ENCODE measurements around the gene TAGLN2.

TAGLN2 gene

GRCh38 chr1:159897962-159898361 lies 27.3 kb downstream of the TAGLN2 start:
- H3K9ac ChIP-seq (ENCODE audit: insufficient read length), result no peak overlapping the region
- H3K4me3 ChIP-seq, result no peak overlapping the region
- TF ChIP-seq FOXP2 (optimal IDR thresholded peaks at IDR 0.05; ENCODE audit: control extremely low read depth, extremely low read length, insufficient read depth), result no peak
- TF ChIP-seq EZH2 (IDR thresholded peaks at IDR 0.05), result no peak
- no peaks in the 10 kb centered on the region for H3K36me3 ChIP-seq (ENCODE audit: insufficient read depth, low read length)
- no peaks in the 10 kb centered on the region for H3K9me3 ChIP-seq (ENCODE audit: low read depth, low read length)
- no peak for DNase-seq (ENCODE audit: low read depth, low spot score)
- no peak overlapping the region for H3K27ac ChIP-seq

GRCh38 chr1:159896546-159896930 lies 28.8 kb downstream of the TAGLN2 start:
- Histone ChIP-seq H3K9ac (ENCODE audit: insufficient read length) (no peak overlapping the region), H3K4me3 (no peak overlapping the region), H3K36me3 (ENCODE audit: insufficient read depth, low read length) (no peaks in the 10 kb centered on the region), H3K9me3 (ENCODE audit: low read depth, low read length) (no peaks in the 10 kb centered on the region), H3K27ac (no peak overlapping the region)
- TF ChIP-seq EZH2 (IDR thresholded peaks at IDR 0.05) (no peak), POLR2AphosphoS5 (IDR thresholded peaks at IDR 0.05; ENCODE audit: borderline replicate concordance, low read depth, low read length) (no peak), FOXP2 (optimal IDR thresholded peaks at IDR 0.05; ENCODE audit: control extremely low read depth, extremely low read length, insufficient read depth) (no peak)
- no peak for DNase-seq (ENCODE audit: low read depth, low spot score)

- Histone ChIP-seq H3K36me3 (ENCODE audit: insufficient read depth, low read length) (no peaks in the 10 kb centered on the region), H3K9me3 (ENCODE audit: low read depth, low read length) (no peaks in the 10 kb centered on the region), H3K9ac (ENCODE audit: insufficient read length) (no peak overlapping the region), H3K4me3 (0 out of 2 replicates have a peak overlapping the region, but pooled peaks have one; percentile 15), H3K27ac (no peak overlapping the region)
- TF ChIP-seq EZH2 (IDR thresholded peaks at IDR 0.05) (no peak), POLR2AphosphoS5 (IDR thresholded peaks at IDR 0.05; ENCODE audit: borderline replicate concordance, low read depth, low read length) (no peak), FOXP2 (optimal IDR thresholded peaks at IDR 0.05; ENCODE audit: control extremely low read depth, extremely low read length, insufficient read depth) (no peak)
- no peak for DNase-seq (ENCODE audit: low read depth, low spot score)
These were observed 29.3 kb downstream of the TAGLN2 start for GRCh38 chr1:159895836-159896545.

- H3K27ac ChIP-seq, result no peak overlapping the region
- no peaks in the 10 kb centered on the region for H3K36me3 ChIP-seq (ENCODE audit: insufficient read depth, low read length)
- H3K4me3 ChIP-seq, result 0 out of 2 replicates have a peak overlapping the region, but pooled peaks have one; percentile 15
- no peaks in the 10 kb centered on the region for H3K9me3 ChIP-seq (ENCODE audit: low read depth, low read length)
- TF ChIP-seq EZH2 (IDR thresholded peaks at IDR 0.05) (no peak), FOXP2 (optimal IDR thresholded peaks at IDR 0.05; ENCODE audit: control extremely low read depth, extremely low read length, insufficient read depth) (no peak), POLR2AphosphoS5 (IDR thresholded peaks at IDR 0.05; ENCODE audit: borderline replicate concordance, low read depth, low read length) (no peak)
- no peak overlapping the region for H3K9ac ChIP-seq (ENCODE audit: insufficient read length)
- DNase-seq (ENCODE audit: low read depth, low spot score), result no peak
These were observed 30.0 kb downstream of the TAGLN2 start for GRCh38 chr1:159895286-159895685.

GRCh38 chr1:159892944-159893343 lies 32.4 kb downstream of the TAGLN2 start:
- no peak overlapping the region for H3K4me3 ChIP-seq
- no peak for DNase-seq (ENCODE audit: low read depth, low spot score)
- no peak overlapping the region for H3K9ac ChIP-seq (ENCODE audit: insufficient read length)
- H3K9me3 ChIP-seq (ENCODE audit: low read depth, low read length), result no peaks in the 10 kb centered on the region
- no peaks in the 10 kb centered on the region for H3K36me3 ChIP-seq (ENCODE audit: insufficient read depth, low read length)
- TF ChIP-seq FOXP2 (optimal IDR thresholded peaks at IDR 0.05; ENCODE audit: control extremely low read depth, extremely low read length, insufficient read depth) (no peak), POLR2AphosphoS5 (IDR thresholded peaks at IDR 0.05; ENCODE audit: borderline replicate concordance, low read depth, low read length) (no peak), EZH2 (IDR thresholded peaks at IDR 0.05) (no peak)
- no peak overlapping the region for H3K27ac ChIP-seq

GRCh38 chr1:159891275-159892157 lies 33.8 kb downstream of the TAGLN2 start:
- H3K9me3 ChIP-seq (ENCODE audit: low read depth, low read length), result no peaks in the 10 kb centered on the region
- H3K9ac ChIP-seq (ENCODE audit: insufficient read length), result no peak overlapping the region
- TF ChIP-seq POLR2AphosphoS5 (IDR thresholded peaks at IDR 0.05; ENCODE audit: borderline replicate concordance, low read depth, low read length) (no peak), FOXP2 (optimal IDR thresholded peaks at IDR 0.05; ENCODE audit: control extremely low read depth, extremely low read length, insufficient read depth) (no peak), EZH2 (IDR thresholded peaks at IDR 0.05) (no peak)
- no peaks in the 10 kb centered on the region for H3K36me3 ChIP-seq (ENCODE audit: insufficient read depth, low read length)
- no peak for DNase-seq (ENCODE audit: low read depth, low spot score)
- H3K27ac ChIP-seq, result no peak overlapping the region
- H3K4me3 ChIP-seq, result no peak overlapping the region

- DNase-seq (ENCODE audit: low read depth, low spot score), result no peak
- Histone ChIP-seq H3K4me3 (no peak overlapping the region), H3K27ac (no peak overlapping the region), H3K9ac (ENCODE audit: insufficient read length) (no peak overlapping the region), H3K36me3 (ENCODE audit: insufficient read depth, low read length) (no peaks in the 10 kb centered on the region), H3K9me3 (ENCODE audit: low read depth, low read length) (no peaks in the 10 kb centered on the region)
- TF ChIP-seq POLR2AphosphoS5 (IDR thresholded peaks at IDR 0.05; ENCODE audit: borderline replicate concordance, low read depth, low read length) (no peak), EZH2 (IDR thresholded peaks at IDR 0.05) (no peak), FOXP2 (optimal IDR thresholded peaks at IDR 0.05; ENCODE audit: control extremely low read depth, extremely low read length, insufficient read depth) (no peak)
These were observed 34.9 kb downstream of the TAGLN2 start for GRCh38 chr1:159890390-159890789.

GRCh38 chr1:159889821-159890252 lies 35.5 kb downstream of the TAGLN2 start:
- no peak for DNase-seq (ENCODE audit: low read depth, low spot score)
- TF ChIP-seq FOXP2 (optimal IDR thresholded peaks at IDR 0.05; ENCODE audit: control extremely low read depth, extremely low read length, insufficient read depth) (no peak), EZH2 (IDR thresholded peaks at IDR 0.05) (no peak), POLR2AphosphoS5 (IDR thresholded peaks at IDR 0.05; ENCODE audit: borderline replicate concordance, low read depth, low read length) (no peak)
- Histone ChIP-seq H3K9me3 (ENCODE audit: low read depth, low read length) (no peaks in the 10 kb centered on the region), H3K4me3 (no peak overlapping the region), H3K27ac (no peak overlapping the region), H3K9ac (ENCODE audit: insufficient read length) (no peak overlapping the region), H3K36me3 (ENCODE audit: insufficient read depth, low read length) (no peaks in the 10 kb centered on the region)

Data from SK-N-MC (cell line).